GM21526 (cell line): ENCODE measurements around the gene OBP2B.
"Not testable (repeated sequence)": the region's sequence is repeated elsewhere in the genome, so short reads cannot be mapped to it uniquely, and the experiment has no call there.

Experiments used
- ATAC-seq: cut with Tn5 transposase; IDR thresholded peaks from one replicate; pipeline ENCODE4 v1.9.1; 2021; ENCODE audit warnings: moderate library complexity; ENCODE audit not compliant: unreplicated experiment, low FRiP score

Gene OBP2B

GRCh38 chr9:133238851-133239532 lies 29.9 kb upstream of the OBP2B start:
- ATAC-seq = no peak

GRCh38 chr9:133238272-133238850 lies 29.3 kb upstream of the OBP2B start:
- ATAC-seq = no peak

GRCh38 chr9:133237035-133237731 lies 28.1 kb upstream of the OBP2B start:
- no peak for ATAC-seq

- not testable (repeated sequence) for ATAC-seq
These were observed 27.4 kb upstream of the OBP2B start for GRCh38 chr9:133236291-133237034.

GRCh38 chr9:133235549-133236222 lies 26.6 kb upstream of the OBP2B start:
- no peak for ATAC-seq

GRCh38 chr9:133234577-133235322 lies 25.7 kb upstream of the OBP2B start:
- ATAC-seq = no peak

GRCh38 chr9:133233681-133234432 lies 24.8 kb upstream of the OBP2B start:
- ATAC-seq = no peak

GRCh38 chr9:133231934-133232568 lies 23.0 kb upstream of the OBP2B start:
- ATAC-seq = not testable (repeated sequence)

- not testable (repeated sequence) for ATAC-seq
These were observed 21.5 kb upstream of the OBP2B start for GRCh38 chr9:133230514-133230913.

- ATAC-seq = no peak
These were observed 21.0 kb upstream of the OBP2B start for GRCh38 chr9:133230093-133230492.

- ATAC-seq = not testable (repeated sequence)
These were observed 19.6 kb upstream of the OBP2B start for GRCh38 chr9:133228474-133229193.

- ATAC-seq = not testable (repeated sequence)
These were observed 18.9 kb upstream of the OBP2B start for GRCh38 chr9:133227996-133228395.

GRCh38 chr9:133227242-133227860 lies 18.3 kb upstream of the OBP2B start:
- ATAC-seq = no peak

- ATAC-seq = no peak
These were observed 17.4 kb upstream of the OBP2B start for GRCh38 chr9:133226219-133227171.

- ATAC-seq = no peak
These were observed 16.3 kb upstream of the OBP2B start for GRCh38 chr9:133225171-133226011.

GRCh38 chr9:133224762-133225161 lies 15.7 kb upstream of the OBP2B start:
- no peak for ATAC-seq
